Gastroesophageal sphincter (tissue), 3 donors: ENCODE measurements around the gene XYLT1.

ENCODE experiments used
- POLR2A ChIP-seq, 2 donors: fragments of 450-650 bp; IDR thresholded peaks; one replicate each; pipeline ENCODE4 v1.6.1; 2017; ENCODE audit warnings: antibody characterized with exemption in 2 of 2, mild to moderate bottlenecking in 2 of 2, moderate library complexity in 1 of 2
- TF ChIP-seq, protein P1 (sequence below), 4 experiments: fragments of 200-600 bp in 2 of 4; fragments of 450-650 bp in 2 of 4; sonication (generic) in 1 of 4; IDR thresholded peaks; one replicate each; pipeline ENCODE4 v1.5.1; 2017 to 2019; ENCODE audit warnings: antibody characterized with exemption in 4 of 4, mild to moderate bottlenecking in 2 of 4, moderate library complexity in 2 of 4

DNA sequence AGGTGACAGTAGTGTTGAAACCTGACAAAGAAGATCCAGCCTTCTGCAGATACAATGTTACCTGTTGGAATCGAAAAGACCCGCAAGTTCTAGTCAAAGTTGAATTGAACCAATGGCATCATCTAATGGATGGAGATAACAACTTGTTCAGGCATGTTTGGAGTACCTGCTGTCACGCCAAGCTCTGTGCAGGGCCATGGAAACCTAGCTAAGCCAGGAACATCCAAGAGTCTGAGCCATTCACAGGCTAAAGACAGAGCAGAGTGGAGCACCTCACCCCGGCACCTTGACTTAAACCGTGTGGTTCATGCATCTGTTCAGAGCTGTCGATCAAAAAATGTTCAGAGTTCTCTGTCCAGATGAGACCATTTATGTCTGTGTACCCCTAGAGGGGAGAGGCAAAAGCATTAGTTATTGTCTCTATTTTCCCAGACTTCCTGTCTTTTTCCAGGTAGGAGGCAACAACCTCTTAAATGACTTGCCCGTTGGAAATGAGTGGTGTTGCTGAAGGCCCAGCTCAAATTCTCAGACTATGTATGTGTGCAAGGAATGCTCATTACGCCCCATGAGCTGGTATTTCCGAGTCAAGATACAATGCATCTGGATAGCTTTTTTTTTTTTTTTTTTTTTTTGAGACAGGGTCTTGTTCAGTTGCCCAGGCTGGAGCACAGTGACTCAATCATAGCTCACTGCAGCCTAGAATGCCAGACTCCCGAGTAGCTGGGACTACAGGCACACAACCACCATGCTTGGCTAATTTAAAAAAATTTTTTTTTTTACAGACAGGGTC, 44.9 kb upstream of the XYLT1 start:
- no peak for TF ChIP-seq POLR2A (IDR thresholded peaks at IDR 0.05)
- TF ChIP-seq, protein P1, sequence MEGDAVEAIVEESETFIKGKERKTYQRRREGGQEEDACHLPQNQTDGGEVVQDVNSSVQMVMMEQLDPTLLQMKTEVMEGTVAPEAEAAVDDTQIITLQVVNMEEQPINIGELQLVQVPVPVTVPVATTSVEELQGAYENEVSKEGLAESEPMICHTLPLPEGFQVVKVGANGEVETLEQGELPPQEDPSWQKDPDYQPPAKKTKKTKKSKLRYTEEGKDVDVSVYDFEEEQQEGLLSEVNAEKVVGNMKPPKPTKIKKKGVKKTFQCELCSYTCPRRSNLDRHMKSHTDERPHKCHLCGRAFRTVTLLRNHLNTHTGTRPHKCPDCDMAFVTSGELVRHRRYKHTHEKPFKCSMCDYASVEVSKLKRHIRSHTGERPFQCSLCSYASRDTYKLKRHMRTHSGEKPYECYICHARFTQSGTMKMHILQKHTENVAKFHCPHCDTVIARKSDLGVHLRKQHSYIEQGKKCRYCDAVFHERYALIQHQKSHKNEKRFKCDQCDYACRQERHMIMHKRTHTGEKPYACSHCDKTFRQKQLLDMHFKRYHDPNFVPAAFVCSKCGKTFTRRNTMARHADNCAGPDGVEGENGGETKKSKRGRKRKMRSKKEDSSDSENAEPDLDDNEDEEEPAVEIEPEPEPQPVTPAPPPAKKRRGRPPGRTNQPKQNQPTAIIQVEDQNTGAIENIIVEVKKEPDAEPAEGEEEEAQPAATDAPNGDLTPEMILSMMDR (IDR thresholded peaks at IDR 0.05), result no peak
